GM19468 (cell line): ENCODE data around the gene CARNS1.
"Not testable (repeated sequence)": the region's sequence is repeated elsewhere in the genome, so short reads cannot be mapped to it uniquely, and the experiment has no call there.

Source experiments
- ATAC-seq: cut with Tn5 transposase; IDR thresholded peaks from one replicate; pipeline ENCODE4 v1.9.1; 2021; ENCODE audit warnings: mild to moderate bottlenecking, moderate library complexity, moderate number of reproducible peaks; ENCODE audit not compliant: unreplicated experiment; ENCODE audit errors: extremely low read depth

Gene CARNS1

GRCh38 chr11:67422891-67423290 lies 7.4 kb downstream of the CARNS1 start:
- no peak for ATAC-seq

GRCh38 chr11:67423466-67423865 lies 8.0 kb downstream of the CARNS1 start:
- no peak for ATAC-seq

GRCh38 chr11:67423891-67424613 lies 8.6 kb downstream of the CARNS1 start:
- no peak for ATAC-seq

- ATAC-seq = not testable (repeated sequence)
Observed at GRCh38 chr11:67427364-67427859, 11.9 kb downstream of the CARNS1 start.

- peak; percentile 74 for ATAC-seq
Observed at GRCh38 chr11:67428052-67429001, 12.8 kb downstream of the CARNS1 start, which contains the start of gene RPS6KB2. RPS6KB2 (plus strand) TSS chr11:67428494; CDS start chr11:67428546, 52 bp downstream.

GRCh38 chr11:67429038-67429668 lies 13.7 kb downstream of the CARNS1 start:
- ATAC-seq = no peak

- ATAC-seq = no peak
Observed at GRCh38 chr11:67429722-67430121, 14.2 kb downstream of the CARNS1 start.

- no peak for ATAC-seq
Observed at GRCh38 chr11:67431346-67432249, 16.1 kb downstream of the CARNS1 start.

GRCh38 chr11:67432655-67433349 lies 17.3 kb downstream of the CARNS1 start:
- ATAC-seq = no peak

GRCh38 chr11:67433536-67434394 lies 18.3 kb downstream of the CARNS1 start:
- no peak for ATAC-seq

GRCh38 chr11:67434395-67434881 lies 19.0 kb downstream of the CARNS1 start:
- no peak for ATAC-seq

- no peak for ATAC-seq
Observed at GRCh38 chr11:67435031-67435726, 19.7 kb downstream of the CARNS1 start.

- no peak for ATAC-seq
Observed at GRCh38 chr11:67435727-67436458, 20.4 kb downstream of the CARNS1 start.

GRCh38 chr11:67436459-67437081 lies 21.1 kb downstream of the CARNS1 start:
- ATAC-seq = no peak

- no peak for ATAC-seq
Observed at GRCh38 chr11:67437082-67437808, 21.8 kb downstream of the CARNS1 start, which contains the start of gene PTPRCAP. PTPRCAP (minus strand) TSS chr11:67437682; CDS start chr11:67437619, 63 bp downstream.
